GM10248 (cell line): ENCODE measurements around the gene GTF2IRD1.
"Not testable (repeated sequence)": the region's sequence is repeated elsewhere in the genome, so short reads cannot be mapped to it uniquely, and the experiment has no call there.

ENCODE experiments used
- CTCF ChIA-PET: fragments of 300-600 bp; sonication (Branson Sonifier 250); formaldehyde crosslinking; extraction: SDS; loops from one replicate; lab custom pipeline; 2021; ENCODE audit warnings: antibody characterized with exemption; lab: Yijun Ruan, JAX
- POLR2A ChIA-PET: fragments of 350-650 bp; sonication (Branson Sonifier 250); formaldehyde crosslinking; extraction: SDS; loops from one replicate; lab custom pipeline; 2020; ENCODE audit warnings: antibody characterized with exemption; lab: Yijun Ruan, JAX
- DNase-seq: peaks from one replicate; pipeline ENCODE4 v3.0.0; 2012; ENCODE audit errors: extremely low spot score
- TF ChIP-seq, protein P1 (sequence below): IDR thresholded peaks from 2 replicates; pipeline ENCODE4 v1.5.1; 2012; ENCODE audit warnings: mild to moderate bottlenecking, low read depth; ENCODE audit errors: extremely low read depth, missing control alignments, control extremely low read depth

The GTF2IRD1 gene

DNA sequence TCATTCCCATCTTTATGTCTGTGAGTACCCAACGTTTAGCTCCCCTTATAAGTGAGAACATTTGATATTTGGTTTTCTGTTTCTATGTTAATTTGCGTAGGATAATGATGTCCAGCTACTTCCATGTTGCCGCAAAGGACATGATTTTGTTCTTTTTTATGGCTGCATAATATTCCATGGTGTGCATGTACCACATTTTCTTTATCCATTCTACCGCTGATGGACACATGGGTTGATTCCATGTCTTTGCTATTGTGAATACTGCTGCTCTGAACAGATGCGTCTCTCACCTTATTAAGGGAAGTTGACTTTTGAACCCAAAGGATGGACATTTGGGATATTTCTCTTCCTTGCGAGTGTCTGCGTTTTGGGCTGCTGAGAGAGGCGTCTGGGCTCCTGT is 50.2 kb downstream of the GTF2IRD1 start:
- ChIA-PET CTCF (interaction anchor here (1.5 kb wide), 1 partner anchor 10 kb away, joined by 5 read pairs; no protein-coding TSS in a partner anchor), POLR2A (no interaction called here)
- TF ChIP-seq, protein P1, sequence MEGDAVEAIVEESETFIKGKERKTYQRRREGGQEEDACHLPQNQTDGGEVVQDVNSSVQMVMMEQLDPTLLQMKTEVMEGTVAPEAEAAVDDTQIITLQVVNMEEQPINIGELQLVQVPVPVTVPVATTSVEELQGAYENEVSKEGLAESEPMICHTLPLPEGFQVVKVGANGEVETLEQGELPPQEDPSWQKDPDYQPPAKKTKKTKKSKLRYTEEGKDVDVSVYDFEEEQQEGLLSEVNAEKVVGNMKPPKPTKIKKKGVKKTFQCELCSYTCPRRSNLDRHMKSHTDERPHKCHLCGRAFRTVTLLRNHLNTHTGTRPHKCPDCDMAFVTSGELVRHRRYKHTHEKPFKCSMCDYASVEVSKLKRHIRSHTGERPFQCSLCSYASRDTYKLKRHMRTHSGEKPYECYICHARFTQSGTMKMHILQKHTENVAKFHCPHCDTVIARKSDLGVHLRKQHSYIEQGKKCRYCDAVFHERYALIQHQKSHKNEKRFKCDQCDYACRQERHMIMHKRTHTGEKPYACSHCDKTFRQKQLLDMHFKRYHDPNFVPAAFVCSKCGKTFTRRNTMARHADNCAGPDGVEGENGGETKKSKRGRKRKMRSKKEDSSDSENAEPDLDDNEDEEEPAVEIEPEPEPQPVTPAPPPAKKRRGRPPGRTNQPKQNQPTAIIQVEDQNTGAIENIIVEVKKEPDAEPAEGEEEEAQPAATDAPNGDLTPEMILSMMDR, result no peak
- DNase-seq, result no peak

DNA sequence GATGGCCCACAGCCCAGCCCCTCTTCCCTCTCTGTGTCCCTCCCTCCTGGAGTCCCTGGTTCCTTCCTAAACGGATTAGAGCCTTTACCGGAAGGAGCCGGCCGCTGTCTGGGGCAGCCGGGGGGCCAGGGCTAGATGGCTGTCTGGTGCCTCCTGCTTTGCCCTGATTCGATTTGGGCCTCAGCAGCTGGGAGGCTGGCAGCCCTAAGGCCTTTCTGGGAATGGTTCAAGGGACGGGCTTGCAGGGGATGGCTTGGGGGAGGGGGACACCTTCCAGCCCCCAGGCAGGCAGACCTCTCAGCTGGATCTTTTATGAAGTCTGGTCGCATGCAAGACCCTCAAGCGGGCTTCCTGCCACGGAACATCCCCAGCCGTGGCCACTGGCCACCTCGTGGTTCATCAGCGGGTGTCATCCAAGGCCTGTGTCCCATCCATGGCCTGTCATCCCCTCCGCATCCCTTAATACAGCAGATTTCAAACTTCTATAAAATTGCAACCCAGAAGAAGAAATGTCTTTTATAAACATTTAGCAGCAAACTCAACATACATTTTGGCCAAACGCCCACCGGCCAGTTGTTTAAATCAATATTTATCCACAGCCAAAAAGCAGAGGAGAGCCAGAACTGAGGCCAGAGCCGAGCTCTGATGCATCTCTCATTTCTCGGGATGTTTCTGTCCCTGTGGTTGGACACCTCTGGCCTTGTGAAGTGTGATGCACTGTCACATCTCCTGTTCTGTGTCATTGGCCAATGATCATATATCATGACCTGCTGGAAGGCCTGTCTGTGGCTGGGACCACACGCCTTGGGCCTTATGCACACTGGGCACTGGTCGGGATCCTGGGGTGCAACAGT is 52.0 kb downstream of the GTF2IRD1 start:
- POLR2A ChIA-PET, result interaction anchor here (0.6 kb wide), 1 partner anchor 1082 kb away, joined by 3 read pairs; no protein-coding TSS in a partner anchor
- CTCF ChIA-PET, result interaction anchor here (1.2 to 1.7 kb wide), 4 partner anchors 9 to 88 kb away, joined by 3 to 5 read pairs (median 4); no protein-coding TSS in a partner anchor
- TF ChIP-seq, protein P1, result no peak
- no peak for DNase-seq

DNA sequence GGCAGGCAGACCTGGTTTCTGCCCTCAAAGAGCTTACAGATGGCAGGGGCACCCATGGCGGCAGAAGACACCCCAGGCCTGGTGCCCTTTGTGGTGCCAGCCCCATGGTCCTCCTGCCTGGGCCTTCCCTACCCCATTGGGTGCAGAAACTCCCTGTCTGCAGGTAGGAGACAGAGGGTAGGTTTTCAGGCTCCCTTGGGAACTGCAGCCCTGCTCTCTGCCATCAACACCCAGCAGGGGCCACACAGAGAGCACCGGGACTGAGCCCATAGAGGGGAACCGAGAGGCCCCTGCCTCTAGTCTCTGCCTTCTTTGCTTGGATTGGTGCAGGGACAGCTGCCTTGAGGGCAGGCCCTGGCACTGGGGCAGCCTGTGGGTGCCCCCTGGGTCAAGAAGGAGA is 52.6 kb downstream of the GTF2IRD1 start:
- ChIA-PET CTCF (interaction anchor here (1.5 to 1.7 kb wide), 2 partner anchors 21 to 89 kb away, joined by 3 to 5 read pairs; no protein-coding TSS in a partner anchor), POLR2A (no interaction called here)
- no peak for DNase-seq
- TF ChIP-seq, protein P1, result no peak

DNA sequence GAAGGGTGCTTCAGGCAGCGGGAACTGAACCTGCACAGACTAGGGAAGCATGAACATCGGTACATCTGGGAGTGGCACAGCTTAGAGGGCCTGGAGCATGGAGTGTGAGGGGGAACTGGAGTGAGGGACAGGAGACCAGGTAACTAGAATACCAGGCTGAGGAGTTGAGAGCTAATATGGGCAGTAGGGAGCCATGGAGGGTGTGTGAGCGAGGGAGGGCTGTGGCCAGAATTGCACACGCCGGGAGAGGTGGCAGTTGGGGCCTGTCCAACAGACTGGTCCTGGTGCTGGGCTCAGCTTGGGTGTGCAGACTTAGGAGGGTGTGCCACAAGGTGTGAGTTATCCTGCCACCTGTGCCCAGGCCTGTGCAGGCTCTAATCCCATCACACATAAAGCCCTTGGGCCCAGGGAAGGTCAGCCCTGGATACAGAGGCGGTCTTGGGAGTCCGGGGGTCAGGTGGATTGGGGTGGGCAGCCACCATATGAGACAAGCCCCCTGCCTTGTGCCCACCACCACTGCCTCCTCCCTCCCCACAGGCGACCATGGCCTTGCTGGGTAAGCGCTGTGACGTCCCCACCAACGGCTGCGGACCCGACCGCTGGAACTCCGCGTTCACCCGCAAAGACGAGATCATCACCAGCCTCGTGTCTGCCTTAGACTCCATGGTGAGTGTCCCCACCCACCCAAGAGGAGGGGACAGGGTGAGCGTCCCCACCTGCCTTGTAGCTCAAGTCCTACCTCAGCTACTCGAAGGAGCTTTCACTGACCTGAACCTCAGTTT is 54.0 kb downstream of the GTF2IRD1 start:
- TF ChIP-seq, protein P1, result no peak
- no peak for DNase-seq
- ChIA-PET POLR2A (no interaction called here), CTCF (interaction anchor here (1.7 kb wide), 1 partner anchor 90 kb away, joined by 5 read pairs; no protein-coding TSS in a partner anchor)

DNA sequence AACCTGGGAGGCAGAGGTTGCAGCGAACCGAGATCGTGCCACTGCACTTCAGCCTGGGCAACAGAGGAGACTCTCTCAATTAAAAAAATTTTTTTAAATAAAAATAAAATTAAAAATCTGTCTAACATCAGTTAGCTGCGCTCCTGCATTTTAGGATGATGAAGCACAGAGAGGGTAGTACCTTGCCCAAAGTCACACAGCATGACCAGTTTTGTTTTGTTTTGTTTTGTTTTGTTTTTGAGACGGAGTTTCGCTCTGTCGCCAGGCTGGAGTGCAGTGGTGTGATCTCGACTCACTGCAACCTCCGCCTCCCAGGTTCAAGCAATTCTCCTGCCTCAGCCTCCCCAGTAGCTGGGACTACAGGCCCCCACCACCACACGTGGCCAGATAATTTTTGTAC is 55.7 kb downstream of the GTF2IRD1 start:
- DNase-seq, POLR2A ChIA-PET, CTCF ChIA-PET: not testable (repeated sequence)

DNA sequence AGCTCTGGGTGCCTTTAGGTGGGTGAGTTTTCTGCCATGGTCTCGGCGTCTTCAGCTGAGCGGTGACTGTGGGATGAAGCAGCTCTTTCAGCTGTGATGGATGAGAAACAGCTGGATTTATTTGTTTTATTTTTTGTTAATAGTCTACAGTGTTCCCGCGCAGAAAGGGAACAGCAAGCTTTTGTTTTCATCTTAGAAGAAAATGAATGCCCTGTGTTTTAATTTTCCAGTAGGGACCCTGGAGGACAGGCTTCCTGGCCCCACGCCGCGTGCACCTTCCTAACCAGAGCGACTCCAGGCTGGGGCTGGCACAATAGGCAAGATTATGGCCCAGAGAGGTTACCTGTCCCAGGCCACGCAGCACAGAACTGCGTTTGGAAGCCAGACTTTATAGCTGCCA is 57.6 kb downstream of the GTF2IRD1 start:
- TF ChIP-seq, protein P1, result no peak
- POLR2A ChIA-PET, result no interaction called here
- DNase-seq, result no peak
- CTCF ChIA-PET, result no interaction called here

DNA sequence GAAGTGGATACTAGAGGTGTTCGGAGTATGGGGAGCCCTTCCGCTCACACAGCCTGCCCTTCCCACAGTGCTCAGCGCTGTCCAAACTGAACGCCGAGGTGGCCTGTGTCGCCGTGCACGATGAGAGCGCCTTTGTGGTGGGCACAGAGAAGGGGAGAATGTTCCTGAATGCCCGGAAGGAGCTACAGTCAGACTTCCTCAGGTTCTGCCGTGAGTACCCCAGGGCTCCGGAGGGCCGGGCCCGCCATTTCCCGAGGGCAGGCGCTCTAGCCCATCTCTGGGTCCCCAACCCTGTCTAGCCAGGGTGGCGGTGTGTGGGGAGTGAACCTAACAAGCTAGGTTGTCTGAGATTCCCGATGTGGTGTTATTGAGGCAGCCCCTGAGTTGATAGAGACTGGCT is 59.1 kb downstream of the GTF2IRD1 start:
- TF ChIP-seq, protein P1, result no peak
- no peak for DNase-seq
- CTCF ChIA-PET, result no interaction called here
- POLR2A ChIA-PET, result no interaction called here
